ENCODE results near the gene FOXK2.

- TF ChIP-seq POLR2A (IDR thresholded peaks at IDR 0.05; ENCODE audit: low read depth) (no peak), POLR2AphosphoS5 (IDR thresholded peaks at IDR 0.05) (no peak), EP300 (IDR thresholded peaks at IDR 0.05) (no peak)
- TF ChIP-seq, protein P1, sequence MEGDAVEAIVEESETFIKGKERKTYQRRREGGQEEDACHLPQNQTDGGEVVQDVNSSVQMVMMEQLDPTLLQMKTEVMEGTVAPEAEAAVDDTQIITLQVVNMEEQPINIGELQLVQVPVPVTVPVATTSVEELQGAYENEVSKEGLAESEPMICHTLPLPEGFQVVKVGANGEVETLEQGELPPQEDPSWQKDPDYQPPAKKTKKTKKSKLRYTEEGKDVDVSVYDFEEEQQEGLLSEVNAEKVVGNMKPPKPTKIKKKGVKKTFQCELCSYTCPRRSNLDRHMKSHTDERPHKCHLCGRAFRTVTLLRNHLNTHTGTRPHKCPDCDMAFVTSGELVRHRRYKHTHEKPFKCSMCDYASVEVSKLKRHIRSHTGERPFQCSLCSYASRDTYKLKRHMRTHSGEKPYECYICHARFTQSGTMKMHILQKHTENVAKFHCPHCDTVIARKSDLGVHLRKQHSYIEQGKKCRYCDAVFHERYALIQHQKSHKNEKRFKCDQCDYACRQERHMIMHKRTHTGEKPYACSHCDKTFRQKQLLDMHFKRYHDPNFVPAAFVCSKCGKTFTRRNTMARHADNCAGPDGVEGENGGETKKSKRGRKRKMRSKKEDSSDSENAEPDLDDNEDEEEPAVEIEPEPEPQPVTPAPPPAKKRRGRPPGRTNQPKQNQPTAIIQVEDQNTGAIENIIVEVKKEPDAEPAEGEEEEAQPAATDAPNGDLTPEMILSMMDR (IDR thresholded peaks at IDR 0.05), result no peak
These were observed 107.9 kb downstream of the FOXK2 start for GRCh38 chr17:82627405-82627804.

Data from esophagus muscularis mucosa (tissue), 4 donors.